K562 (cell line): ENCODE data around the gene PRRT2. TPM values are rescaled to one million over a fixed set of nuclear protein-coding genes. Genes with fewer than 3 reads are reported as not detected.
A peak's percentile ranks its signal among the peaks of the same experiment; 100 is the strongest.

Experiments used
- ATAC-seq: fragments of 200-7000 bp; cut with Tn5 transposase; 3 replicates; pipeline ENCODE4 v1.9.1; 2020; ENCODE audit warnings: moderate library complexity
- BruUV-seq: library from RNA; stranded (reverse); fragments of 400-500 nt; replicated peaks from 2 replicates; lab custom pipeline; 2021; lab: Mats Ljungman, UMichigan
- CTCF ChIA-PET: fragments of 300-600 bp; formaldehyde crosslinking; extraction: SDS; loops from one replicate; lab custom pipeline; 2021; ENCODE audit warnings: low intra/inter-chr PET ratio; lab: Yijun Ruan, JAX
- POLR2A ChIA-PET: fragments of 300-600, 350-650 bp; sonication (Branson Sonifier 250); formaldehyde crosslinking; extraction: SDS; loops from one replicate; lab custom pipeline; 2021; ENCODE audit warnings: antibody characterized with exemption, inconsistent platforms; lab: Yijun Ruan, JAX
- DNase-seq, 4 experiments: peaks; one replicate each; pipeline versions ENCODE4 v3.0.0 to v3.0.0-alpha.2; 2011 to 2018; ENCODE audit warnings: low spot score in 3 of 4, mixed read lengths in 3 of 4; ENCODE audit errors: extremely low read depth in 1 of 4
- FAIRE-seq: peaks from 2 replicates; lab custom pipeline; 2011; peaks lifted over from hg19 to GRCh38; lab: Jason Lieb, UNC
- H2AFZ ChIP-seq: 2 replicates; pipeline ENCODE4 v1.6.0; 2011; ENCODE audit warnings: low read depth, low read length, control low read depth, inconsistent platforms
- H3K27ac ChIP-seq: fragments of 200-600 bp; 3 replicates; pipeline ENCODE4 v1.8.0; 2011; ENCODE audit warnings: low read depth, mild to moderate bottlenecking, control low read depth, inconsistent platforms, low read length, moderate library complexity, mixed read lengths; ENCODE audit errors: extremely low read depth
- H3K27me3 ChIP-seq, 2 experiments: fragments of 300-600 bp in 1 of 2; 2 replicates in 1 of 2; 3 replicates in 1 of 2; pipeline versions ENCODE4 v1.6.0 to v1.8.0; 2011; ENCODE audit warnings: inconsistent platforms in 2 of 2, low read length in 2 of 2, mild to moderate bottlenecking in 1 of 2, mixed read lengths in 1 of 2, moderate library complexity in 1 of 2; ENCODE audit not compliant: control insufficient read depth in 2 of 2, insufficient read depth in 2 of 2
- H3K36me3 ChIP-seq: fragments of 300-600 bp; 3 replicates; pipeline ENCODE4 v1.8.0; 2011; ENCODE audit warnings: mild to moderate bottlenecking, low read length, inconsistent platforms; ENCODE audit not compliant: control insufficient read depth, insufficient read depth
- H3K4me1 ChIP-seq, 2 experiments: fragments of 200-600 bp in 1 of 2; replicated peaks in 1 of 2; 2 replicates in 1 of 2; 3 replicates in 1 of 2; pipeline versions ENCODE4 v1.5.1 to v1.8.0; 2011; ENCODE audit warnings: inconsistent platforms in 2 of 2, low read length in 2 of 2, mild to moderate bottlenecking in 1 of 2, mixed read lengths in 1 of 2, moderate library complexity in 1 of 2; ENCODE audit not compliant: control insufficient read depth in 2 of 2, insufficient read depth in 2 of 2
- H3K4me2 ChIP-seq: 2 replicates; pipeline ENCODE4 v1.6.1; 2011; ENCODE audit warnings: low read length, control low read depth, inconsistent platforms, mixed read lengths; ENCODE audit not compliant: insufficient read depth
- H3K4me3 ChIP-seq: fragments of 200-600 bp; sonication (generic), shearing (Covaris generic); 2 replicates; pipeline ENCODE4 v1.5.1; 2016; ENCODE audit warnings: control low read depth, inconsistent platforms
- H3K79me2 ChIP-seq: fragments of 200-600 bp; 3 replicates; pipeline ENCODE4 v1.8.0; 2011; ENCODE audit warnings: low read length, inconsistent platforms; ENCODE audit not compliant: control insufficient read depth, insufficient read depth
- H3K9ac ChIP-seq, 2 experiments: 2 replicates each; pipeline versions ENCODE4 v1.6.0 to v1.6.1; 2011; ENCODE audit warnings: low read depth in 2 of 2, low read length in 2 of 2, control low read depth in 1 of 2, inconsistent platforms in 1 of 2, mild to moderate bottlenecking in 1 of 2, mixed read lengths in 1 of 2; ENCODE audit not compliant: insufficient read depth in 1 of 2
- H3K9me1 ChIP-seq: one replicate; pipeline ENCODE4 v1.6.0; 2011; ENCODE audit warnings: inconsistent platforms, mild to moderate bottlenecking, low read length, moderate library complexity; ENCODE audit not compliant: control insufficient read depth, insufficient read depth
- H3K9me3 ChIP-seq: replicated peaks from 2 replicates; pipeline ENCODE4 v1.5.1; 2011; ENCODE audit warnings: low read depth, low read length, inconsistent platforms; ENCODE audit not compliant: control insufficient read depth, insufficient read depth
- H4K20me1 ChIP-seq: replicated peaks from 2 replicates; pipeline ENCODE4 v1.6.1; 2011; ENCODE audit warnings: low read length, inconsistent platforms, mixed read lengths; ENCODE audit not compliant: control insufficient read depth, insufficient read depth
- CBFB ChIP-seq: sonication (generic); formaldehyde crosslinking; IDR thresholded peaks from 2 replicates; pipeline ENCODE4 v1.4.0; 2020; ENCODE audit warnings: mild to moderate bottlenecking, missing genetic modification reagents
- CHD1 ChIP-seq: fragments of 200-600 bp; sonication (generic); IDR thresholded peaks from one replicate; pipeline ENCODE4 v1.6.1; 2012; ENCODE audit warnings: mild to moderate bottlenecking, moderate library complexity, low read length, inconsistent platforms
- MYNN ChIP-seq, 2 experiments: sonication (generic); formaldehyde crosslinking in 1 of 2; IDR thresholded peaks; 2 replicates each; pipeline versions ENCODE4 v1.5.0 to v1.6.1; 2016 to 2020; ENCODE audit warnings: antibody characterized with exemption in 1 of 2, missing genetic modification reagents in 1 of 2
- NFYB ChIP-seq: IDR thresholded peaks from 2 replicates; pipeline ENCODE4 v1.6.1; 2011; ENCODE audit warnings: mild to moderate bottlenecking, moderate library complexity; ENCODE audit not compliant: insufficient read length; ENCODE audit errors: extremely low read depth
- NR3C1 ChIP-seq: sonication (generic); formaldehyde crosslinking; IDR thresholded peaks from 2 replicates; pipeline ENCODE4 v1.8.1; 2022; ENCODE audit warnings: missing genetic modification reagents
- TAF9B ChIP-seq: fragments of 450-650 bp; IDR thresholded peaks from 2 replicates; pipeline ENCODE4 v1.6.1; 2018; ENCODE audit warnings: mild to moderate bottlenecking; ENCODE audit not compliant: partially characterized antibody
- ZC3H4 ChIP-seq: sonication (generic); formaldehyde crosslinking; IDR thresholded peaks from 2 replicates; pipeline ENCODE4 v1.9.0; 2021; ENCODE audit warnings: missing genetic modification reagents, borderline replicate concordance
- ZEB2 ChIP-seq: fragments of 450-650 bp; IDR thresholded peaks from 2 replicates; pipeline ENCODE4 v1.6.1; 2016
- WGBS: fragments of 100-300 bp; shearing (Covaris generic); methylation state at CpG from one replicate; pipeline ENCODE4 v1.1.6; 2016; ENCODE audit warnings: low coverage, mixed read lengths; ENCODE audit not compliant: insufficient coverage; ENCODE audit errors: missing lambda C conversion rate; 5-methylcytosine and 5-hydroxymethylcytosine counted together
- in situ Hi-C: fragments of 300-500 bp; cut with MboI; formaldehyde crosslinking; loops from 4 replicates; pipeline ENCODE4 v1.15.0; 2018; ENCODE audit warnings: inconsistent platforms, mixed read lengths
- intact Hi-C: fragments of 100-400 bp; cut with micrococcal nuclease; formaldehyde crosslinking; loops from 2 replicates; pipeline ENCODE4 v1.14.2; 2022
- polyA plus RNA-seq, 8 experiments: library from polyadenylated mRNA; depleted of rRNA in 4 of 8; stranded (reverse) in 5 of 8; unstranded in 3 of 8; fragments of >200 nt; fragmentation: Nextera tagmentation in 2 of 8; fragmentation: Illumina TruSeq in 1 of 8; extraction: Ambion mirVana in 2 of 8; extraction: Trizol in 1 of 8; gene quantifications; 2 replicates each; pipeline versions ENCODE4 v1.2.1 to v1.2.3, GENCODE V29; 2011 to 2014; ENCODE audit warnings: inconsistent platforms in 1 of 8, missing spikeins in 1 of 8
- total RNA-seq, 7 experiments: library from RNA; depleted of rRNA in 6 of 7; stranded (reverse); fragments of >200 nt in 6 of 7; fragmentation: Illumina TruSeq in 2 of 7; extraction: Trizol in 2 of 7; gene quantifications; 2 replicates each; pipeline versions ENCODE4 v1.2.1 to v1.2.3, GENCODE V29; 2011 to 2021; ENCODE audit warnings: low replicate concordance in 1 of 7
- TF ChIP-seq, protein P1 (sequence below): fragments of 250-450 bp; sonication (Bioruptor Pico); IDR thresholded peaks from 2 replicates; pipeline ENCODE4 v1.9.0; 2021; ENCODE audit warnings: mild to moderate bottlenecking
- TF ChIP-seq, protein P2 (sequence below): fragments of 200-800 bp; sonication (Bioruptor generic); IDR thresholded peaks from 2 replicates; pipeline ENCODE4 v1.6.1; 2017; ENCODE audit warnings: missing genetic modification characterization, missing compliant biosample characterization
- TF ChIP-seq, protein P3 (sequence below): sonication (generic); IDR thresholded peaks from 2 replicates; pipeline ENCODE4 v1.6.1; 2016

Gene PRRT2
- total and polyA plus RNA-seq, 9 of the 15 experiments (the other 6 are each of a cell fraction or from before 2014, with no cell fraction given) = 0.11 to 1.0 (median 0.42) TPM; not detected in 2

DNA sequence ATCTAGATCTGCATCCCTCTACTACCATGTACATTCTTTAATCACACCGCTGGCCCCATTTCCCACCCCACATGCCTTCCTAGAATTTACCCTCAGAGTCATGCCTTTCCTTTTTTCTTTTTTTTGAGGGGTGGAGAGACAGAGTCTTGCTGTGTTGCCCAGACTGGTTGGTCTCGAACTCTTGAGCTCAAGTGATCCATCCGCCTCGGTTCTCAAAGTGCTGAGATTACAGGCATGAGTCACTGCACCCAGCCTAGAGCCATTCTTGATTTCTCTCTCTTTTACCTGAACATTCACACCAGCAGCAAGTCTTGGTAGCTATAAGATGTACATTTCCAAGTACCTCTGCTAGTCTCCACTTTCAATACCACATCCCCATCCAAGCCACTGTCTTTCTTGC is 6.1 kb downstream of the PRRT2 start:
- no peak overlapping the region for H3K4me2 ChIP-seq
- in situ Hi-C loops (no loop called here), intact Hi-C loops (loop anchor here (5.0 to 10.0 kb wide), 2 partner anchors 116 to 207 kb away; partner anchors contain the start of gene C16orf92)
- H3K36me3 ChIP-seq = peaks cover 23% of the 10 kb centered on the region
- H3K4me1 ChIP-seq = peaks cover 17 to 57% of the 10 kb centered on the region in 2 experiments
- peaks cover 21% of the 10 kb centered on the region for H3K79me2 ChIP-seq
- no peak overlapping the region for H3K27ac ChIP-seq
- FAIRE-seq (peak; percentile 44), DNase-seq (no peak), ATAC-seq (no peak)
- ChIA-PET POLR2A (interaction anchor here (0.6 to 1.3 kb wide), 5 partner anchors 8 to 235 kb away, joined by 3 to 4 read pairs (median 3); partner anchors contain the start of gene QPRT), CTCF (no interaction called here)
- H3K9me1 ChIP-seq = no peaks in the 10 kb centered on the region
- H3K4me3 ChIP-seq = no peak overlapping the region
- BruUV-seq = no TSS peak
- H3K27me3 ChIP-seq = no peaks in the 10 kb centered on the region
- no peak overlapping the region for H2AFZ ChIP-seq
- WGBS = 58% methylated on average over 4 of the region's 4 CpGs
- H3K9me3 ChIP-seq = no peaks in the 10 kb centered on the region
- H3K9ac ChIP-seq = no peak overlapping the region; a peak in 1 of 4 replicates
- H4K20me1 ChIP-seq = no peaks in the 10 kb centered on the region; the same call in 1 of the 2 replicates
- TF ChIP-seq, protein P1, sequence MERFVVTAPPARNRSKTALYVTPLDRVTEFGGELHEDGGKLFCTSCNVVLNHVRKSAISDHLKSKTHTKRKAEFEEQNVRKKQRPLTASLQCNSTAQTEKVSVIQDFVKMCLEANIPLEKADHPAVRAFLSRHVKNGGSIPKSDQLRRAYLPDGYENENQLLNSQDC (CRISPR knock-in tag) = no peak
- TF ChIP-seq NR3C1 (CRISPR knock-in tag) (no peak), ZC3H4 (no peak), ZEB2 (no peak), NFYB (no peak), TAF9B (no peak), MYNN (IDR thresholded peaks at IDR 0.05) (no peak), MYNN (CRISPR knock-in tag; IDR thresholded peaks at IDR 0.05) (no peak), CHD1 (no peak), CBFB (CRISPR knock-in tag) (no peak)
- TF ChIP-seq, protein P2, sequence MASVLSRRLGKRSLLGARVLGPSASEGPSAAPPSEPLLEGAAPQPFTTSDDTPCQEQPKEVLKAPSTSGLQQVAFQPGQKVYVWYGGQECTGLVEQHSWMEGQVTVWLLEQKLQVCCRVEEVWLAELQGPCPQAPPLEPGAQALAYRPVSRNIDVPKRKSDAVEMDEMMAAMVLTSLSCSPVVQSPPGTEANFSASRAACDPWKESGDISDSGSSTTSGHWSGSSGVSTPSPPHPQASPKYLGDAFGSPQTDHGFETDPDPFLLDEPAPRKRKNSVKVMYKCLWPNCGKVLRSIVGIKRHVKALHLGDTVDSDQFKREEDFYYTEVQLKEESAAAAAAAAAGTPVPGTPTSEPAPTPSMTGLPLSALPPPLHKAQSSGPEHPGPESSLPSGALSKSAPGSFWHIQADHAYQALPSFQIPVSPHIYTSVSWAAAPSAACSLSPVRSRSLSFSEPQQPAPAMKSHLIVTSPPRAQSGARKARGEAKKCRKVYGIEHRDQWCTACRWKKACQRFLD = no peak
- TF ChIP-seq, protein P3, sequence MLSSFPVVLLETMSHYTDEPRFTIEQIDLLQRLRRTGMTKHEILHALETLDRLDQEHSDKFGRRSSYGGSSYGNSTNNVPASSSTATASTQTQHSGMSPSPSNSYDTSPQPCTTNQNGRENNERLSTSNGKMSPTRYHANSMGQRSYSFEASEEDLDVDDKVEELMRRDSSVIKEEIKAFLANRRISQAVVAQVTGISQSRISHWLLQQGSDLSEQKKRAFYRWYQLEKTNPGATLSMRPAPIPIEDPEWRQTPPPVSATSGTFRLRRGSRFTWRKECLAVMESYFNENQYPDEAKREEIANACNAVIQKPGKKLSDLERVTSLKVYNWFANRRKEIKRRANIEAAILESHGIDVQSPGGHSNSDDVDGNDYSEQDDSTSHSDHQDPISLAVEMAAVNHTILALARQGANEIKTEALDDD = no peak
